A673 (cell line): ENCODE data around the gene MARS1. TPM values are rescaled to one million over a fixed set of nuclear protein-coding genes. Genes with fewer than 3 reads are reported as not detected.

Experiments used
- BruUV-seq: library from RNA; stranded (reverse); fragments of 400-500 nt; replicated peaks from 2 replicates; lab custom pipeline; 2021; lab: Mats Ljungman, UMichigan
- CTCF ChIA-PET: fragments of 300-600 bp; sonication (Branson Sonifier 250); formaldehyde crosslinking; loops from one replicate; lab custom pipeline; 2022; ENCODE audit warnings: antibody characterized with exemption; lab: Charles Lee
- POLR2A ChIA-PET: fragments of 300-600 bp; sonication (Branson Sonifier 250); formaldehyde crosslinking; loops from one replicate; lab custom pipeline; 2022; ENCODE audit warnings: antibody characterized with exemption; ENCODE audit not compliant: low non-redundant PET; lab: Charles Lee
- DNase-seq: peaks from one replicate; pipeline ENCODE4 v3.0.0-alpha.2; 2015; ENCODE audit warnings: low spot score
- H3K27ac ChIP-seq: fragments of 200-600 bp; sonication (generic); 2 replicates; pipeline ENCODE4 v1.5.1; 2016; ENCODE audit warnings: mixed run types, low read depth, mild to moderate bottlenecking, mixed read lengths, antibody characterized with exemption, low read length; ENCODE audit not compliant: poor library complexity, severe bottlenecking
- H3K27me3 ChIP-seq: fragments of 200-600 bp; sonication (generic); replicated peaks from 2 replicates; pipeline ENCODE4 v1.6.1; 2017; ENCODE audit warnings: mixed run types, low read depth, mild to moderate bottlenecking, mixed read lengths, antibody characterized with exemption, low read length; ENCODE audit not compliant: insufficient read depth, poor library complexity
- H3K36me3 ChIP-seq: fragments of 200-600 bp; sonication (generic); 2 replicates; pipeline ENCODE4 v1.6.1; 2016; ENCODE audit warnings: mixed run types, mild to moderate bottlenecking, mixed read lengths, antibody characterized with exemption, low read length; ENCODE audit not compliant: insufficient read depth, poor library complexity, severe bottlenecking
- H3K4me1 ChIP-seq: fragments of 200-600 bp; sonication (generic); 2 replicates; pipeline ENCODE4 v1.6.1; 2017; ENCODE audit warnings: mixed run types, mild to moderate bottlenecking, mixed read lengths, antibody characterized with exemption, low read length; ENCODE audit not compliant: insufficient read depth, poor library complexity, severe bottlenecking
- H3K4me3 ChIP-seq: fragments of 200-600 bp; sonication (generic); 2 replicates; pipeline ENCODE4 v1.5.1; 2016; ENCODE audit warnings: low read depth, mixed run types, mild to moderate bottlenecking, mixed read lengths, low read length; ENCODE audit not compliant: poor library complexity, severe bottlenecking
- H3K9me3 ChIP-seq: fragments of 200-600 bp; sonication (generic); 2 replicates; pipeline ENCODE4 v1.6.1; 2016; ENCODE audit warnings: mixed run types, low read depth, mild to moderate bottlenecking, mixed read lengths, antibody characterized with exemption, low read length; ENCODE audit not compliant: poor library complexity, severe bottlenecking
- EZH2 ChIP-seq: fragments of 200-600 bp; sonication (generic); IDR thresholded peaks from 2 replicates; pipeline ENCODE4 v1.6.1; 2017; ENCODE audit warnings: borderline replicate concordance, low read depth, mild to moderate bottlenecking, mixed read lengths, antibody characterized with exemption, low read length; ENCODE audit not compliant: poor library complexity, severe bottlenecking
- intact Hi-C: fragments of 100-400 bp; cut with micrococcal nuclease; formaldehyde crosslinking; loops from one replicate; pipeline ENCODE4 v1.10.0; 2022; ENCODE audit not compliant: unreplicated experiment
- total RNA-seq: library from RNA; stranded (reverse); gene quantifications from 2 replicates; pipeline ENCODE4 v1.2.3, GENCODE V29; 2021
- TF ChIP-seq, protein P1 (sequence below): fragments of 300-800, 200-600 bp; sonication (generic); conservative IDR thresholded peaks from 2 replicates; pipeline ENCODE4 v1.5.1; 2017; ENCODE audit warnings: low read depth, mild to moderate bottlenecking, antibody characterized with exemption, low read length, moderate library complexity, mixed read lengths

The MARS1 gene
- total RNA-seq, 1 experiment from 2014 or later, result 467 TPM

DNA sequence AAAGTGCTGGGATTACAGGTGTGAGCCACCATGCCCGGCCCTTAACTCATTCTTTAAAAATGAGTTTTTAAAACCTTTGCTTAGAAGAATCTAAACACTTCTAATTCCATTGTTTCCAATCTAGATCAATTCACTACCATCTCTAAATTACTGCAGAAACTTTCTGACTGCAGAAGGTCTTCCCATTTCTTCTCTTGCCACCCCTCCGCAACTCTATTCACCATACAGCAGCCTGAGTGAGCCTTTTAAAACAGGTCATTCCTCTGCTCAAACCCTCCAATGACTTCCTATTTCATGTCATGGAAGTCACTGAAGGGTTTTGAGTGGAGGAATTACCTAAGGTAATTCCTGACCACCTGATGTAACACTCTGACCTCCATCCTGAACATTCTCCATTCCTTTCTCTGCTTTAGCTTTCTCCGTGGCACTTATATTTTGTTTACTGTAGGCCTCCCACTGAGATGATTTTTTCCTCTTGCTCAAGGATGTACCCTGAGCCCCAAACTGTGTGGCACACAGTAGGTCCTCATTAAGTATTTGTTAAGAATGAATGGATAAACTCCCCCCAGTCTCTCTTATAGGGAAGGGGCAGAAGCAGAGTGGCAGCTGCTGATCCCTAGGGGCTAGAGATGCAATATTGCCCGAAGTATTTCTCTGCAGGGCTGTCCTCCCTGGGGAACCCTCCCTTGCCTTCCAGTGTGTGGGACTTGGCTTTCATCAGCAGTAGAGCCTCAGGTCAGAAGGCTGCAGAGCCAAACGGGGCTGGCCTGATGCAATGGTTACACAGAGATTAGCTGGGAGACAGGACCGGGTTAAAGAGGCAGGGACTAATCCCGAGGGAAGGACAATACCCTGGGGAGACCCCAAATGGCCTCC, 31.3 kb downstream of the MARS1 start:
- TF ChIP-seq EZH2, result no peak
- TF ChIP-seq, protein P1, sequence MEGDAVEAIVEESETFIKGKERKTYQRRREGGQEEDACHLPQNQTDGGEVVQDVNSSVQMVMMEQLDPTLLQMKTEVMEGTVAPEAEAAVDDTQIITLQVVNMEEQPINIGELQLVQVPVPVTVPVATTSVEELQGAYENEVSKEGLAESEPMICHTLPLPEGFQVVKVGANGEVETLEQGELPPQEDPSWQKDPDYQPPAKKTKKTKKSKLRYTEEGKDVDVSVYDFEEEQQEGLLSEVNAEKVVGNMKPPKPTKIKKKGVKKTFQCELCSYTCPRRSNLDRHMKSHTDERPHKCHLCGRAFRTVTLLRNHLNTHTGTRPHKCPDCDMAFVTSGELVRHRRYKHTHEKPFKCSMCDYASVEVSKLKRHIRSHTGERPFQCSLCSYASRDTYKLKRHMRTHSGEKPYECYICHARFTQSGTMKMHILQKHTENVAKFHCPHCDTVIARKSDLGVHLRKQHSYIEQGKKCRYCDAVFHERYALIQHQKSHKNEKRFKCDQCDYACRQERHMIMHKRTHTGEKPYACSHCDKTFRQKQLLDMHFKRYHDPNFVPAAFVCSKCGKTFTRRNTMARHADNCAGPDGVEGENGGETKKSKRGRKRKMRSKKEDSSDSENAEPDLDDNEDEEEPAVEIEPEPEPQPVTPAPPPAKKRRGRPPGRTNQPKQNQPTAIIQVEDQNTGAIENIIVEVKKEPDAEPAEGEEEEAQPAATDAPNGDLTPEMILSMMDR, result no peak
- H3K4me3 ChIP-seq, result peak overlapping the region; percentile 89
- H3K4me1 ChIP-seq, result peaks cover 42% of the 10 kb centered on the region
- POLR2A ChIA-PET, result no interaction called here
- no TSS peak for BruUV-seq
- CTCF ChIA-PET, result interaction anchor here (1.5 kb wide), 1 partner anchor 60 kb away, joined by 4 read pairs; the partner anchor contains the start of gene GLI1
- no peaks in the 10 kb centered on the region for H3K9me3 ChIP-seq
- DNase-seq, result peak; percentile 56
- no peaks in the 10 kb centered on the region for H3K27me3 ChIP-seq
- intact Hi-C loops, result no loop called here
- peak overlapping the region; percentile 97 for H3K27ac ChIP-seq
- peaks cover 60% of the 10 kb centered on the region for H3K36me3 ChIP-seq

DNA sequence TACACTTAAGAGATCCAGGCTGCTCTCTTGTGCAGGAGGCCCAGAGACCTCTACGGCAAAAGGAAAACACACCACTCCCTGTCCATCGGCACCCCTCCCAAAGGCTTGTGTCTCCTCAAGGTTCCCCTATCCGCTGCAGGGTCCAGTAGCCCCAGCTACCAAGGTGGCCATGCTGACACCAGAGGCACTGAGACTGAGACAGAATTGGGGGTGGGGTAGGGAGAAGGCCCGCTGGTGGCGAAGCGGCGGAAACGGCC, 31.9 kb downstream of the MARS1 start:
- no peak for DNase-seq
- Histone ChIP-seq H3K27ac (peak overlapping the region; percentile 97), H3K4me3 (peak overlapping the region; percentile 89), H3K27me3 (no peaks in the 10 kb centered on the region), H3K4me1 (peaks cover 47% of the 10 kb centered on the region), H3K9me3 (no peaks in the 10 kb centered on the region), H3K36me3 (peaks cover 58% of the 10 kb centered on the region)
- BruUV-seq, result no TSS peak
- POLR2A ChIA-PET, result interaction anchor here (0.5 to 0.6 kb wide), 2 partner anchors 213 to 392 kb away, joined by 3 read pairs; no protein-coding TSS in a partner anchor
- no peak for TF ChIP-seq EZH2
- TF ChIP-seq, protein P1, result no peak
- CTCF ChIA-PET, result interaction anchor here (1.5 kb wide), 1 partner anchor 61 kb away, joined by 4 read pairs; the partner anchor contains the start of gene GLI1
- intact Hi-C loops, result no loop called here

DNA sequence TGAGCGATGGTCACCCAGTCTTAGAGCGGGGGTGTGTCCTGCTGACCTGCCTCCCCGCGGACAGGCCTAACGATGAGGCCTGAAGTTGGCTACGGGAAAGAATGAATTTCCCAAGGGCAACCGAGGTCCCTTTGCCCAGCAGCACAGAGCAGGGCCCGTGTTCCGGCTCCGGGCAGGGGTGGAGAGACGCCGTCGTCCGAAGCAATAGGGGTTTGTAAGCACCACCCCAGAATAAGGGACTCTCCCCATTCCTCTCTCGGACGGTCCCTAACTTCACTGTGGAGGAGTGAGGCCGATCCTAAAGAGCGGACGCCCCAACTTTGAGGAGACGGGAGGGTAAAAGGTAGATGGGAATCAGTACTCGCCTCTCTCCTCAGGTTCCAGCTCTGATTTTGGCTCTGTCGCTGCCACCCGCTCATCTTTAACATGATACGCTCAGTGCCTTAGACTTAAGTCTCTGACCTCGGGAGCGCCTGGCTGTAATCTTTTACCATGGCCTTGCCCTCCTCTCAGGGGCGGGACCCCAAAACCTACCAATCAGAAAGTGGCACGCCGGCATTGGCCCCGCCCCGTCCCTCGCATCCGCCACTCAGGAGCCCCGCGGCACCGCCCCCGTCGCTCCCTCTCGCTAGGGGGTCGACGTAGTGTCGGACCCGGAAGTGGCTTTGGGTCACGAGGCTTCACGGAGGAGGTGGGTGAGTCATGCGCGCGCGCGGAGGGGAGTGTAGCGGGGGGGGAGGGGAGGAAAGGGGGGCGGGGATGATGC, 32.4 kb downstream of the MARS1 start, which contains the start of gene DDIT3:
Gene DDIT3, minus strand, starts transcription at position 462 of the 766 bp plus-strand sequence. CDS start 3,108 bp downstream, outside the sequence.
- TF ChIP-seq, protein P1, result no peak
- no peak for TF ChIP-seq EZH2
- BruUV-seq, result TSS peak; percentile 59
- CTCF ChIA-PET, result interaction anchor here (1.5 kb wide), 1 partner anchor 61 kb away, joined by 4 read pairs; the partner anchor contains the start of gene GLI1
- Histone ChIP-seq H3K4me1 (peaks cover 45% of the 10 kb centered on the region), H3K27ac (peak within 1 kb of the TSS; percentile 98), H3K27me3 (no peaks in the 10 kb centered on the region), H3K4me3 (peak within 1 kb of the TSS; percentile 89), H3K36me3 (peaks cover 58% of the 10 kb centered on the region), H3K9me3 (no peaks in the 10 kb centered on the region)
- intact Hi-C loops, result no loop called here
- peak; percentile 99 for DNase-seq
- POLR2A ChIA-PET, result interaction anchor here (0.5 to 0.6 kb wide), 2 partner anchors 213 to 392 kb away, joined by 3 read pairs; no protein-coding TSS in a partner anchor
